Dermis microvascular lymphatic vessel endothelial cell (primary cell): ENCODE results near the gene CNTNAP5. TPM values are rescaled to one million over a fixed set of nuclear protein-coding genes. Genes with fewer than 3 reads are reported as not detected.
A peak's percentile ranks its signal among the peaks of the same experiment; 100 is the strongest.

Experiments
- DNase-seq, 2 donors: peaks; one replicate each; pipeline versions ENCODE4 v3.0.0 to v3.0.0-alpha.2; 2010; ENCODE audit warnings: low read depth in 2 of 2
- total RNA-seq: library from RNA; depleted of rRNA; stranded (reverse); fragments of >200 nt; gene quantifications from 2 replicates; pipeline ENCODE4 v1.2.1, GENCODE V29; 2014

The CNTNAP5 gene
- total RNA-seq = not detected in 2 replicates

GRCh38 chr2:124025171-124025580 lies at the start of gene CNTNAP5:
TSS of gene CNTNAP5 (plus strand) at chr2:124025287. CDS start at chr2:124025651, 364 bp downstream.
- peak; percentile 2 to 47 for DNase-seq

GRCh38 chr2:123976054-123976648 lies 48.9 kb upstream of the CNTNAP5 start:
- DNase-seq = no peak

GRCh38 chr2:123993728-123994323 lies 31.3 kb upstream of the CNTNAP5 start:
- DNase-seq = peak; percentile 2 to 23

- DNase-seq = no peak
Observed at GRCh38 chr2:123999681-124000080, 25.4 kb upstream of the CNTNAP5 start.

- DNase-seq = no peak
Observed at GRCh38 chr2:124001696-124002430, 23.2 kb upstream of the CNTNAP5 start.

GRCh38 chr2:124018890-124019289 lies 6.2 kb upstream of the CNTNAP5 start:
- no peak for DNase-seq

GRCh38 chr2:124024561-124025170 lies 421 bp upstream of the CNTNAP5 start:
- DNase-seq = no peak

GRCh38 chr2:124025891-124026434 lies 876 bp downstream of the CNTNAP5 start:
- DNase-seq = no peak

GRCh38 chr2:124026503-124026902 lies 1.4 kb downstream of the CNTNAP5 start:
- no peak for DNase-seq

- peak; percentile 25 to 50 for DNase-seq
Observed at GRCh38 chr2:124027182-124027581, 2.1 kb downstream of the CNTNAP5 start.

- no peak for DNase-seq
Observed at GRCh38 chr2:124032799-124033198, 7.7 kb downstream of the CNTNAP5 start.

GRCh38 chr2:124034265-124034664 lies 9.2 kb downstream of the CNTNAP5 start:
- DNase-seq = no peak

GRCh38 chr2:124035001-124035400 lies 9.9 kb downstream of the CNTNAP5 start:
- DNase-seq = no peak

GRCh38 chr2:124039032-124039431 lies 13.9 kb downstream of the CNTNAP5 start:
- DNase-seq = no peak

- no peak for DNase-seq
Observed at GRCh38 chr2:124039762-124040291, 14.7 kb downstream of the CNTNAP5 start.

GRCh38 chr2:124045894-124046293 lies 20.8 kb downstream of the CNTNAP5 start:
- no peak for DNase-seq

- DNase-seq = no peak
Observed at GRCh38 chr2:124046332-124046731, 21.2 kb downstream of the CNTNAP5 start.

- no peak for DNase-seq
Observed at GRCh38 chr2:124048102-124048501, 23.0 kb downstream of the CNTNAP5 start.

GRCh38 chr2:124048664-124049063 lies 23.6 kb downstream of the CNTNAP5 start:
- no peak for DNase-seq

- no peak for DNase-seq
Observed at GRCh38 chr2:124049136-124049535, 24.0 kb downstream of the CNTNAP5 start.

- DNase-seq = no peak
Observed at GRCh38 chr2:124050833-124051497, 25.9 kb downstream of the CNTNAP5 start.
